Fibroblast of gingiva (primary cell): ENCODE data around the gene DNER.
"Not testable (repeated sequence)": the region's sequence is repeated elsewhere in the genome, so short reads cannot be mapped to it uniquely, and the experiment has no call there.

Experiments
- DNase-seq: peaks from one replicate; pipeline ENCODE4 v3.0.0-alpha.2; 2011; ENCODE audit warnings: low read depth

Gene DNER

DNA sequence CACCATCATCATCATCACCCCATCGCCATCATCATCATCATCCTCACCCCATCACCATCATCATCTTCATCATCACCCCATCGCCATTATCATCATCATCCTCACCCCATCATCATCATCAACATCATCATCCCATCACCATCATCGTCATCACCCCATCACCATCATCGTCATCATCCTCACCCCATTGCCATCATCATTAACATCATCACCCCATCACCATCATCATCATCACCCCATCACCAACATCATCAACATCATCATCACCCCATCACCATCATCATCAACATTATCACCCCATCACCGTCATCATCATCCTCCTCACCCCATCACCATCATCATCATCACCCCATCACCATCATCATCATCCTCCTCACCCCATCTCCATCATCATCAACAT, 151.0 kb downstream of the DNER start:
- DNase-seq: no peak

DNA sequence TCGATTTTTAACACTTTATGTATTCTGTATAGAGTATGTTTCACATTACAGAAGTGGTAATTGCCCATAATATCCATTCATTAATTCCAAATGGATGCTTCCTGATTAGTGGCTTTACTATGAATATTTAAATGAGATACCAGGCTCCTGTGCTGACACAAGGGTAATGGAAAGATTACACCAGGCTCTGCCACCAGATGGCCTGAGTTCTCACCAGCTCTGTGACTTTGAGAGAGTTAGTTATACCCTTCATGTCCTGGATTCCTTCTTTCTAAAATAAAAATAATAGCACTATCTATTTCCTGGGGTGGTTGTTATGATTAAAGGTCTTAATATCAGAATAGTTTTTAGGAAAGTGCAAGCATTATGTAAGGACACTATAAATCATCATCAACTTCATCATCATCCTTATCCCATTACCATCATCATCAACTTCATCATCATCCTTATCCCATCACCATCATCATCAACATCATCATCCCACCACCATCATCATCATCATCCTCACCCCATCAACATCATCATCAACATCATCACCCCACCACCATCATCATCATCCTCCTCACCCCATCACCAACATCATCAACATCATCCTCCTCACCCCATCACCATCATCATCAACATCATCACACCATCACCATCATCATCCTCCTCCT, 151.8 kb downstream of the DNER start:
- no peak for DNase-seq

DNA sequence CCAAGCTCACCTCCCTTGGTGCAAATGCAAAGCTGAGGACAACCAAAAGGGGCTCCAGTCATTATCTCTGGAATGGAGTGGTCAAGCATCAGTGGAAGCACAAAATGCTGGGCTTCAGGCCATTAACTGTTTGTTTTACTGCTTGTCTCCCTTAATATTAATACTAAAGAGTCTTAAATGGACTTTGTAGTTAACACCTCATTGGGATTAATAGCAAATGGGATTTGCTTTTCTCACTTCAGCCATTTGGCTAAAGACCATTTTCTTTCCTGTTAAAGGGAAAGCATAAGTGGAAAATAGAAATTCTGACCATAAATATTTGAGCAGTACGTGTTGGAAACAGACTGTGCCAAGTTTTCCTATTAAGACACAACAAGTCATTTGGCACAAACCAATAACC, 154.4 kb downstream of the DNER start:
- no peak for DNase-seq

DNA sequence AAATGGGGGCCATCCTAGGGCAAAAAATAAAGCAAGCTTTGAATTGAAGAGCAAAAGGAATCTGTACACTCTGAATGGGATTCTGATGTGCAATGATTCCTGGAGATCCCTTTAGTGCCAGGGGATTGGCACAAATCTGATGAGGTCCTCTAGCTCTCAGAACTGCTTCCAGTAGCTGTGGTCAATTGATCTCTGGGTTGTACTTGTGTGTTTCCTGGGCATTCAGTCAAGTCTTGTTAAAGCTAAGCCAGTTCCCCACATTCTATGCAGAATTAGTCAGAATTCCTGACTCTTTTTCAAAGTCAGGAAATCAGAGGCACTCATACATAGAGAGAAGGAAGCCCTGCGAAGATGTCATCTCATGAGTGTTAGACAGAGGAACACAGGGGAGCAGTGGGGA, 161.3 kb downstream of the DNER start:
- peak; percentile 49 for DNase-seq

DNA sequence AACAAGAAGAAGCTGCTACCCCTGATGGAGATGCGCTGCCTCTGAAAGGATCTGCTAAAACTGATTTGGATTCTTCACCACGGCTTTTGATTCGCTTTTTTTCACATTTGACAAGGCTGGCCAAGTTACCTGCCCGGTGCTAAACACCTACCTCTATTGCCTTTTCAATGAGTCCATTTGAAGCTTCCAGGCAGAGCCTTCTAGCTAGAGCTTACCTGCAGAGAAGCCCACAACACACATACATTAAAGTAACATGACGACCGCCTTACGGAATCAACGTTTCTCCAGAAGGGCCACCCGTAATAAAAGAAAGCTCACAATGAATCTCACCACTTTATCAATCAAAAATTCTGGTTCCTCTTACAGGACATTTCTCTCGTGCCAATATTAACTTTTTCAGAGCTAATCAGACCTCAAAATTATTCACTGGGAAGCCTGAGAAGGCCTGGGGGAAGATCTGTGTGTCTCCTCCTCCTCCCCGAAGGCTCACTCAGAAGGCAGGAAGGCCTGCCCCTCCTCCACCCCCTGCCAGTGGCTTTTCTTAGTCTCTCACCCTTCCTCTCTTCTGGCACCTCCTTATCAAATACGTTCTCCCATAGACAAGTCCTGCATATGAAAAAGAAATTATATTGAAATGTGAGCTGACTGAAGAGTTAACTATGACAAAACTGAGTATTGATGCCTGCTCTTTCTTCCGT, 171.0 kb downstream of the DNER start:
- no peak for DNase-seq

DNA sequence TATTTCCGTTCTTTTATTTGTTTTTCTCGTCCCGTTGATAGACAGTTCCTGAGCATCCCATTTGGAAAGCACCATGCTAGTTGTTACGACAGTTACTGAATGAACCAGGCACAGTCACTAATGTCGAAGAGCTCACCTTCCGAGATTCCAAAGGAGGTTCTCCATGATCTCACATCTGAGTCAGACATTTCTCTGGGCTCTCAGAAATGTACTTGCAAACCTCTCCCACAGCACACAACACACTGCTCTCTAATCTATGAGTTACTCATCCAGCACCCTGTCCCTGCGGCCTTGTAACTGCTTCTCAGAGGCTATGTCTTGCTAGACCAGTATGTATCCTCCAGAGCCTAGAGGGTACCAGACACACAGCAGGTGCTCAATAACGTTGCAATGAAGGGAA, 174.7 kb downstream of the DNER start:
- DNase-seq: no peak

DNA sequence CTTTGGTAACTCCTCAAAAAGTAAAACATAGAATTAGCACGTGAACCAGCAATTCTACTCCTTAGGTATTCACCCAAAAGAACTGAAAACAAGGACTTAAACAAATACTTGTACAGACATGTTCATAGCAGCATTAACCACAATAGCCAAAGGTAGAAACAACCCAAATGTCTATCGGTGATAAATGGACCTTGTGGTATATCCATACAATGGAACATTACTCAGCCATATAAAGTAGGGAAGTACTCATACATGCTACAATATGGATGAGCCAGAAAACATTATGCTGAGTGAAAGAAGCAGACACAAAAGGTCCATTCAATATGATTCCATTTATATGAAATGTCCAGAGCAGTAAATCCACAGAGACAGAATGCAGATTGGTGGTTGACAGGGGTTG, 182.8 kb downstream of the DNER start:
- DNase-seq: no peak

DNA sequence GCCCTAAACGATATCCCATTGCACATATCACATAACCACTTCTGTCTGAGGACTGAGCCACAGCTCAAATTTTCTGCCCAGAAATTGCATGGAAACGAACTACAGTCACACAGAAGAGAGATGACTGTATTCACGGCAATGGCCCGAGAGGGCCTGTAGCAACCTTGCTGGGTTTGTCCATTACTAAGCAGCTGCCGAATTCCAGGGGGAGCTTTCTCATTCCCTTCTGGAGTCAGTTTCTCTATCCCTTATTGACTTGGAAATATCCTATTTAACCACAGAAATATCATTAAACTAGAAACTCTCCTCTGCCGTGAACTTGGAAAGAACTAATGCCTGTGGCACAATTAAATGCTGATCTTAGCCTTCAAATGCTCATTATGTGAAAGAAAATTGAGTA, 183.9 kb downstream of the DNER start:
- DNase-seq: no peak

DNA sequence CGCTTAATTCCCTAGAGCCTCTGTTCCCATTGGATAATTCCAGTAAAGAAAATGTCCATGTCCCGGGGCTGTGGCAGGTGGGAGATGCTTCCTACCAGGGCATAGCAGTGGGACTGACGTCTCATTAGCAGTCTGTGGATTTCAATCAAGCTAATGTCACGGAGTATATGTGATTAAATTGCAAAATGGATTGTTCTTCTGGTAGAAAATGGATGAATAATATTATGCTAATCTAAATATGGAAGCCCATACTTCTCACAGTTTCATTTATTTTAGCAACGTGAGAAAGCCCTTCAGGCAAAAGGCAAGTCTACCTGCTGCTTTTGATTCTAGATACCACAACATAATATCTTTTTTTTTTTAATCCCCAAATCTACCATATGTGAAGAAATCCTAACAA, 185.5 kb downstream of the DNER start:
- DNase-seq: no peak

DNA sequence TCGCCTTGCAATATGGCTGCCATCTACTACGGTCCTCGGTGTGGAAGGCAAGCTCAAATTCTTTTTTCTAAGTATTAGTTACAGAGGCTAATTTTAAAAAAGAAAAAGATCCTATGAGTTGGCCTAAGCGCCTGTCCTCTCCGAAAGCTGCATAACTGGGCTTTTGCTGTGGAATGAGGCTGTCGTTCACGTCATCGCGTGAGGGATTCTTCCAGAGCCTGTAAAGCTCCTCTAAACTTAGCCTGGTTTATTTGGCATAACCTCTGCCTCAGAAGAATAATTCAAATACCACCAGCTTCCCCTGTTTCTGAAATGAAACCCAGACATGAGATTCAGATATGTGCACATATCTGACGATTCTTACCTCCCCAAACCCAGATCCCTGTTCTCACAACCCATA, 187.4 kb downstream of the DNER start:
- no peak for DNase-seq

DNA sequence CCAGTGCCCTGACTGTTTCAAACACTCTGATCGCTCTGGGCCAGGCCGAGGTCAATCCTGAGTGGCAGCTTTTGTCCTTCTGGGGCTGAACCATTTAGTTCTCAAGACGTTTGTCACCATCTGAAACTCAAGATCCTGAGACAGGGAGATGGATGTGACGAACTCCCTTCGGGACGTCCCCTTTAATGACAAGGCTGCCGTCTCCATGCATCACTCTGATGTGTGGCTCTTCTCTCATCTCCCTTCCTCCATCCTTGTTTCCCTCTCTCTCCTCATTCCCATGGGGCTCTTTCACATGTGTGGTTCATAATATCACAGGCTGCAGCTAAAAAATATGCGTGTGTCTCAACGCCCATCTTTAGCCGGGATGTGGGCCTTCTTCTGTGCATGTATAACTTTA, 189.6 kb downstream of the DNER start:
- no peak for DNase-seq

DNA sequence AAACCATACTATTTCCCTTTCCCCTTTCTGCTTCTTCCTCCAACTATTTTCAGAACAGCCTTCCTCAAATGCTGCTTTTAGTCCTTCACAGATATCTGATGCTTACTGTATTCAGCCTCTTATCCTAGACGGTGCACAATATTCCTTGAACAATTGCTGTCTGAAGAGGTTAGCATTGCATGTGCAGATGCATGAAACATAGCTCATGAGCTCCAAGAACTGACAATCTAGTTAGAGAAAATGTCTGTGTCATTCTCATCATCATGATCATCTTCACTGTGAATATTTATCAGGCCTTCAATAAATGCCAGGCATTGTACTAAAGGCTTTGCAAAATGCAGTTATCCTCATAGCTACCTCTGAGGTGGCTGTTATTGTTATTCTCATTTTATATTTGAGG, 190.7 kb downstream of the DNER start:
- no peak for DNase-seq

DNA sequence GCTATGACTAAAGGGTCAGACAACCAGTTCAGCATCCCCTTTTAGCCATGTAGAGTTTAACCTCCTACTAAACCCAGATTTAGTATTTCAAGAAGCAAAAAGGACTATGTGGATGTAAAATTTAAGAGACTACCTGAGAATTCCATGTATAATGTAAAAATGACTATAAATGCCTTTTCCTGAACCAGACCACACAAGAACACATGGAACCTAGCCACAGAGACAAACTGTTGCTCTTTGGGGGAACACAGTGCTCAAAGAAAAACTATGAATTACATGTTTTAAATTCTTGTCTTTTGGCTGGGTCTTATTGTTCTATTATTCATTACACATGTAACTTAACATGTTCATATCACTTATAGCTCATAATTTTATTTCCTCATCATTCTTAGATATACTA, 192.8 kb downstream of the DNER start:
- no peak for DNase-seq

DNA sequence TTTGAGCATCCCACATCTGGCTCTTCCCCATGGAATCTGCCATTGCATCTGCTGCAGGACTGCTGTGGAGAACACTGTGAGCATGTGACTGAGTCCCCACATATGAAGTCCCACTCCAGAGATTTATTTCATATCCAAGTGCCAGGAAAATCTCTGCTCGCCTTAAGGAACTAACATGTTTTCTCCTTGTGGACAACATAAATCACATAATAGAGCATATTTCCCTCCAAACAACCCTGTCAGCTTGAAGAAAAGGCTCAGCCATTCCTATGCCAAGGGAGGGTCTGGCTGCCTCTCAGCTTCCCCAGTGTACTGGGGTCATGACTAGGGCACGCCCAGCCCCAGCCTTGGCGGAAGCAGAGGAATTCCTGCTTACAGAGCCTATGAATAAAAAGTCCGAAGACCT, 193.7 kb downstream of the DNER start:
- DNase-seq: no peak

DNA sequence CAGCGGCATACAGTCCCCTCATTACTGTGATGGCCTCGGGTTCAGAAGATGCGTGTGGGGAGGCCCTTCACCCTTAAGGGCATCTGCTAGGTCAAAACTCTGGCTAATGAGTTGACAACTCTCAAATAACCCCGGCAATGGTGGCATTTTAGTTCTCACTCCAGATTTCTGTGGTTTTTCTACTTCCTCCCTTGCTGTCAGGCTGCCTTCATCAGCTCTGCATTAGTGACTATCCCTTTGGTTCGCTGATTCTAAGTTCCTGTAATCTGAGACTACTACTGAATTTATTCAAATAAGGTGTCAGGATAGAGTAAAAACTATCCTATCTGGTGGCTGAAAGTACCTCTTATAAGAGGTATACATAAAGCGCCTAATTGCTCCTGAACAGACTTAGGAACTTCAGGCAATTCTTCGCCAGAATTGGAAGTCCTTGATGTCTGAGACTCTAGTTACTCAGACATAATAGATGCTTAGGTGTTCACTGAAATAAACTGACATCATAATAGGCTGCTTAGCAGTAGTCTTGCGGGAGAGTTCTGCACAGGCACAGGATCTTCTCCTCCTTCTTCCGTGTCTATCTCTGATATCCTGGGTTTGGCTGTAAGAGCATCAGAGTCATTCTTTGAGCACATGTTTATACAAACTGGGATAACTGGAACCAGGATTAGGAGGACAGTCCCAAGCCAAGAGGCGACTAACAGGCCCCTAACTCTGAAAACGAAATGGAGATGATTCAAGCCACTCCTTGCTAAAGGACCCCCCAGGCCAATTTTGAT, 194.5 kb downstream of the DNER start:
- no peak for DNase-seq

DNA sequence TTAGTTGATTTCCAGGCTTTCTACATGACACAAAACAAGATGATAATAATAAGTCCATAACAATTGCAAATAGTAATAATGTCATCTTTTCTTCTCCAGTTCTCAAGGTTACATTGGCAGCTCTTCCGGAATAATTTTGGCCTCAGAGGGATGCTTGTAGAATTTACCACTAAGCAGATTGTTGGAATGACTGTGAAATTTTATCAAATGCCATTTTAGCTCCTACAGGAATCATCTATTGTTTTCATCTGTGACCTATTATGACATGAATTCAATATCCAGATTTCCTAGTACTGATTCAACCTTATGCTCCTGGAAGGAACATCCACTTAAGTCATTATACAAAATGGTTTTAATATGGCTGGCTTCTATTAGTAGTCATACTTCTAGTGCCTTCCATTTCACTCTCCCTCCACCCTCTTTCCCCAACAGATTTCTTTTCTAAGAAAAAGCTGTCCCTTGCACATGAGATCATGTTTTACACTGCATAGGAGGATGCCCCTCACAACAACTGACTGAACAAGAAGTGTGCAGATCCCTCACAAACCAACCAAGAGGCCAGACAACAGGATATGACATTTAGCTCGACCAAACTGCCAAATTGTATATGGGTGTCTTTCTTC, 200.0 kb downstream of the DNER start:
- no peak for DNase-seq

DNA sequence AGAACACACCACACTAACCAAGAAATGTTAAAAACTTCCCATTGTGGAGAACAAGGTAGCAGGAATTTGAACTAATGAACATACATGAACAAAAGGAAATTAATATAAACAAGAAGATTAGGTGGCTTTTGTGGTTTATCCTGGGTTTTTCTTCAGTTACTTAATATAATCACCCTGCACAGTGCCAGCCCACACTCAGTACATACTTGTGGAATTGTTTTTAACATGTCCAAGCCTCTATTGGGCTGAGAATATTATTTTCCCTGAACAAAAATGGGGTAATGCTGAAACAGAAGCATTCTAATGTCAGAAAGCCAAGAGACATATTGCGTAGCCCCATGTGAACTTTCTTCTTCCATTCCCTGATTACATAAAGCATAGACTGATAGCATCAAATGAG, 202.8 kb downstream of the DNER start:
- peak; percentile 21 for DNase-seq

DNA sequence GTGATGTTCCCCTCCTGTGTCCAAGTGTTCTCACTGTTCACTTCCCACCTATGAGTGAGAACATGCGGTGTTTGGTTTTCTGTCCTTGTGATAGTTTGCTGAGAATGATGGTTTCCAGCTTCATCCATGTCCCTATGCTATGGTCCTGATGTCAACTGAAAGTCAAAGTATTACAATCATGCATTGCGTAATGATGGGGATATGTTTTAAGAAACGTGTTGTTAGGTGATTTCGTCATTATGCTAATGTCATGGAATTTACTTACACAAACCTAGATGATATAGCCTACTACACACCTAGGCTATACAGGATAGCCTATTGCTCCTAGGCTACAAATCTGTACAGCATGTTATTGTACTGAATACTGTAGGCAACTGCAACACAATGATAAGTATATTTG, 207.7 kb downstream of the DNER start:
- not testable (repeated sequence) for DNase-seq

DNA sequence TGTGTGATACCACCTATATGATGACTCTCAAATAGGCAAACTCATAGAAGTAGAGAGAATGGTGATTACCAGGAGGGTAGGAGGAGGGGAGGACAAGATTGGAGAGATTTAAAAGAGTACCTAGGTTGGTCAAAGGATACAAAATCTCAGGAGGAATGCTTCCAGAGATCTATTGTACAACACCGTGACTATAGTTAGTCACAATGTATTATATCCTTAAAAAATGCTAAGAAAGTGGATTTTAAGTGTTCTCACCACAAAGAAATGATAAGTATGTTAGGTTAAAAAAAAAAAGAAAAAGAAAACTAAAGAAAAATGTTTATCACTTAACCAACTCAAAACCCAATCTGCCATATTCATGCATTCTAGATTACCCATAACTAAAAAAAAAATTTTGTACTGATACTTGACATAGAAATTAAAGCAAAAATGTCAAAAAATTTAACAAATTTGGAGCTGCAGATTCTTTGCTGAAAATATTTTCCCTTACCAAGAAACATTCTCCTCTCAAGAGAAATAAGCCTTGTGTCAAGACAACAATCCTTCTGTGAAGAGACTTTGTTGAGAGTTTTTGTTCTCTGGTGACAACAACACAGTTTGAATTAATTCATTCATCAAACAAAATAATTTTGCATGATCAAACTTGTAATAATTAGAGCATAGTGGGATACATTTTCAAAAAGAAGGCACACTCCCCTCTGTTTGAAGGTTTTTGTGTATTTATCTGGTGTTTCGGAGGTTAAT, 213.1 kb downstream of the DNER start:
- no peak for DNase-seq

DNA sequence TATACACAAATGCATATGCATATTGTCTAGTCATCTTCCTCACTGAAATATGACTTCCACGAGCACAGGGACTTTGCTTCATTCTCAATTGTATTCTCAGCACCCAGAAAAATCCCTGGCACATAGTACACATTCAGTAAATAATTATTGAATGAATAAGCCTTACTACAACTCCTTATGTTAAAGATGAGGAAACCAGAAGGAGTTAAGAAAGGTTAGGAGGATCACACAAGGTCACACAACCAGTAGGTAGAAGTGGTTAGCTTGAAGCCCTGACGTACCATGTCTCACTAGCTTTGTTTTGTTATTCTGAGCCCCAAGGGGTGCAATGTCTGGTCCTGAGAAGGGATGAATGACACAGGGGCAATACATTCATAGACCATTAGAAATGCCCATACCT, 222.3 kb downstream of the DNER start:
- no peak for DNase-seq

DNA sequence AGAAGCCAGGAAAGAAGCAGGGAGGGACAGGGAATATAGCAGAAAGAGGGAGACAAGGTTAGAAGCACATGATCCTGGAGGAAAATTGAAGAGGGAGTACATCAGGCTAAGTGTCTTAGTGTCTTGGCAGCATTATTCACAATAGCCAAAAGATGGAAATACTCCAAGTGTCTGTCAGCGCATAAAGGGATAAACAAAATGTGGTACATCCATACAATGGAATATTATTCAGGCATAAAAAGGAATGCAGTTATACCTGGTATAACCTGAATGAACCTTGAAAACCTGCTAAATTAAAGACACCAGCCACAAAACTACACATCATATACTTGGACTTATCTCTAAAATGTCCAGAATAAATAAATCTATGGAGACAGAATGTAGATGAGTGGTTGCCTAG, 224.2 kb downstream of the DNER start:
- no peak for DNase-seq

DNA sequence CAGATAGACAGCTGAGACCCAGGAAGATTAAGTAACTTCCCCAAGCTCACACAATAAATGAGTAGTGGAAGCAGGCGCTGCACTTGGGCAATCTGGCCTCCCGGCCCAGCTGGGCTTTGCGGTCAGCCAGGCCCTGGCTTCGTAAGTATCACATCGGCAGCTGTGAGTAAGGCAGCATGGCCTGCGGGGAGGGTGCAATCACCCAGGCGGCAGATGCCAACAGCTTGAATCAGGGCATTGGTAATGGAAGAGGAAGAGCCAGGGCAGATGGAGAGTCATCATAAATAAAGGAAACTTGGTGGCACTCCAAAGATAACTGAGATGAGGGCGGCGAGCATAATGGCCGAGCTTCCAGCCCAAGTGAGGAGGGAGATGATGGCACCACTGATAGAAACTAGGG, 225.3 kb downstream of the DNER start:
- peak; percentile 86 for DNase-seq
